K562 (cell line): ENCODE measurements around the gene NEXN. TPM values are rescaled to one million over a fixed set of nuclear protein-coding genes. Genes with fewer than 3 reads are reported as not detected.

Source experiments
- ATAC-seq: fragments of 200-7000 bp; cut with Tn5 transposase; 3 replicates; pipeline ENCODE4 v1.9.1; 2020; ENCODE audit warnings: moderate library complexity
- BruUV-seq: library from RNA; stranded (reverse); fragments of 400-500 nt; replicated peaks from 2 replicates; lab custom pipeline; 2021; lab: Mats Ljungman, UMichigan
- CTCF ChIA-PET: fragments of 300-600 bp; formaldehyde crosslinking; extraction: SDS; loops from one replicate; lab custom pipeline; 2021; ENCODE audit warnings: low intra/inter-chr PET ratio; lab: Yijun Ruan, JAX
- POLR2A ChIA-PET: fragments of 300-600, 350-650 bp; sonication (Branson Sonifier 250); formaldehyde crosslinking; extraction: SDS; loops from one replicate; lab custom pipeline; 2021; ENCODE audit warnings: antibody characterized with exemption, inconsistent platforms; lab: Yijun Ruan, JAX
- DNase-seq, 4 experiments: peaks; one replicate each; pipeline versions ENCODE4 v3.0.0 to v3.0.0-alpha.2; 2011 to 2018; ENCODE audit warnings: low spot score in 3 of 4, mixed read lengths in 3 of 4; ENCODE audit errors: extremely low read depth in 1 of 4
- FAIRE-seq: peaks from 2 replicates; lab custom pipeline; 2011; peaks lifted over from hg19 to GRCh38; lab: Jason Lieb, UNC
- H2AFZ ChIP-seq: 2 replicates; pipeline ENCODE4 v1.6.0; 2011; ENCODE audit warnings: low read depth, low read length, control low read depth, inconsistent platforms
- H3K27ac ChIP-seq: fragments of 200-600 bp; 3 replicates; pipeline ENCODE4 v1.8.0; 2011; ENCODE audit warnings: low read depth, mild to moderate bottlenecking, control low read depth, inconsistent platforms, low read length, moderate library complexity, mixed read lengths; ENCODE audit errors: extremely low read depth
- H3K27me3 ChIP-seq, 2 experiments: fragments of 300-600 bp in 1 of 2; 2 replicates in 1 of 2; 3 replicates in 1 of 2; pipeline versions ENCODE4 v1.6.0 to v1.8.0; 2011; ENCODE audit warnings: inconsistent platforms in 2 of 2, low read length in 2 of 2, mild to moderate bottlenecking in 1 of 2, mixed read lengths in 1 of 2, moderate library complexity in 1 of 2; ENCODE audit not compliant: control insufficient read depth in 2 of 2, insufficient read depth in 2 of 2
- H3K36me3 ChIP-seq: fragments of 300-600 bp; 3 replicates; pipeline ENCODE4 v1.8.0; 2011; ENCODE audit warnings: mild to moderate bottlenecking, low read length, inconsistent platforms; ENCODE audit not compliant: control insufficient read depth, insufficient read depth
- H3K4me1 ChIP-seq, 2 experiments: fragments of 200-600 bp in 1 of 2; replicated peaks in 1 of 2; 2 replicates in 1 of 2; 3 replicates in 1 of 2; pipeline versions ENCODE4 v1.5.1 to v1.8.0; 2011; ENCODE audit warnings: inconsistent platforms in 2 of 2, low read length in 2 of 2, mild to moderate bottlenecking in 1 of 2, mixed read lengths in 1 of 2, moderate library complexity in 1 of 2; ENCODE audit not compliant: control insufficient read depth in 2 of 2, insufficient read depth in 2 of 2
- H3K4me2 ChIP-seq: 2 replicates; pipeline ENCODE4 v1.6.1; 2011; ENCODE audit warnings: low read length, control low read depth, inconsistent platforms, mixed read lengths; ENCODE audit not compliant: insufficient read depth
- H3K4me3 ChIP-seq: fragments of 200-600 bp; sonication (generic), shearing (Covaris generic); 2 replicates; pipeline ENCODE4 v1.5.1; 2016; ENCODE audit warnings: control low read depth, inconsistent platforms
- H3K79me2 ChIP-seq: fragments of 200-600 bp; 3 replicates; pipeline ENCODE4 v1.8.0; 2011; ENCODE audit warnings: low read length, inconsistent platforms; ENCODE audit not compliant: control insufficient read depth, insufficient read depth
- H3K9ac ChIP-seq, 2 experiments: 2 replicates each; pipeline versions ENCODE4 v1.6.0 to v1.6.1; 2011; ENCODE audit warnings: low read depth in 2 of 2, low read length in 2 of 2, control low read depth in 1 of 2, inconsistent platforms in 1 of 2, mild to moderate bottlenecking in 1 of 2, mixed read lengths in 1 of 2; ENCODE audit not compliant: insufficient read depth in 1 of 2
- H3K9me1 ChIP-seq: one replicate; pipeline ENCODE4 v1.6.0; 2011; ENCODE audit warnings: inconsistent platforms, mild to moderate bottlenecking, low read length, moderate library complexity; ENCODE audit not compliant: control insufficient read depth, insufficient read depth
- H3K9me3 ChIP-seq: replicated peaks from 2 replicates; pipeline ENCODE4 v1.5.1; 2011; ENCODE audit warnings: low read depth, low read length, inconsistent platforms; ENCODE audit not compliant: control insufficient read depth, insufficient read depth
- H4K20me1 ChIP-seq: replicated peaks from 2 replicates; pipeline ENCODE4 v1.6.1; 2011; ENCODE audit warnings: low read length, inconsistent platforms, mixed read lengths; ENCODE audit not compliant: control insufficient read depth, insufficient read depth
- CLOCK ChIP-seq: fragments of 250-450 bp; sonication (Bioruptor Pico); IDR thresholded peaks from 2 replicates; pipeline ENCODE4 v1.4.0; 2020; ENCODE audit warnings: mild to moderate bottlenecking, moderate library complexity, borderline replicate concordance
- DLX4 ChIP-seq: fragments of 250-450 bp; sonication (Bioruptor Pico); IDR thresholded peaks from 2 replicates; pipeline ENCODE4 v1.6.1; 2021; ENCODE audit warnings: mild to moderate bottlenecking
- E2F4 ChIP-seq: sonication (generic); formaldehyde crosslinking; IDR thresholded peaks from 2 replicates; pipeline ENCODE4 v1.8.0; 2022; ENCODE audit warnings: mild to moderate bottlenecking, low read depth, missing genetic modification reagents
- EGR1 ChIP-seq: fragments of 450-650 bp; conservative IDR thresholded peaks from 2 replicates; pipeline ENCODE4 v1.6.1; 2017; ENCODE audit warnings: mild to moderate bottlenecking
- FOXP1 ChIP-seq: sonication (generic); formaldehyde crosslinking; IDR thresholded peaks from 2 replicates; pipeline ENCODE4 v1.8.0; 2022; ENCODE audit warnings: mild to moderate bottlenecking, missing genetic modification reagents
- KAT2B ChIP-seq: IDR thresholded peaks from one replicate; pipeline ENCODE4 v1.6.1; 2012; ENCODE audit warnings: low read depth, mild to moderate bottlenecking, control low read depth, inconsistent platforms, low read length, moderate library complexity
- MAFK ChIP-seq: IDR thresholded peaks from 2 replicates; pipeline ENCODE4 v1.6.1; 2011; ENCODE audit warnings: low read length, improper control_type of control experiment
- PKNOX1 ChIP-seq: fragments of 450-650 bp; IDR thresholded peaks from 2 replicates; pipeline ENCODE4 v1.6.1; 2016
- POLR2G ChIP-seq: fragments of 200-400 bp; formaldehyde crosslinking; IDR thresholded peaks from 2 replicates; pipeline ENCODE4 v1.6.1; 2017; ENCODE audit warnings: low read depth, mild to moderate bottlenecking, antibody characterized with exemption, low read length, moderate library complexity
- YY1 ChIP-seq, 3 experiments: IDR thresholded peaks; 2 replicates each; pipeline ENCODE4 v1.6.1; 2011; ENCODE audit warnings: low read length in 2 of 3, mild to moderate bottlenecking in 2 of 3, moderate library complexity in 2 of 3, borderline replicate concordance in 1 of 3, control low read depth in 1 of 3, low read depth in 1 of 3; ENCODE audit not compliant: insufficient read depth in 3 of 3, insufficient replicate concordance in 2 of 3, control insufficient read depth in 1 of 3, insufficient read length in 1 of 3; ENCODE audit errors: extremely low read depth in 1 of 3
- ZBTB17 ChIP-seq: fragments of 450-650 bp; formaldehyde crosslinking; IDR thresholded peaks from 2 replicates; pipeline ENCODE4 v1.4.0; 2020; ENCODE audit warnings: mild to moderate bottlenecking
- ZBTB5 ChIP-seq: fragments of 450-650 bp; IDR thresholded peaks from 2 replicates; pipeline ENCODE4 v1.6.1; 2017; ENCODE audit warnings: antibody characterized with exemption
- ZC3H11A ChIP-seq: IDR thresholded peaks from 2 replicates; pipeline ENCODE4 v1.6.1; 2012; ENCODE audit warnings: low read depth, low read length, improper control_type of control experiment
- ZNF57 ChIP-seq: fragments of 450-650 bp; formaldehyde crosslinking; IDR thresholded peaks from 2 replicates; pipeline ENCODE4 v1.4.0; 2020; ENCODE audit warnings: mild to moderate bottlenecking, moderate library complexity
- WGBS: fragments of 100-300 bp; shearing (Covaris generic); methylation state at CpG from one replicate; pipeline ENCODE4 v1.1.6; 2016; ENCODE audit warnings: low coverage, mixed read lengths; ENCODE audit not compliant: insufficient coverage; ENCODE audit errors: missing lambda C conversion rate; 5-methylcytosine and 5-hydroxymethylcytosine counted together
- in situ Hi-C: fragments of 300-500 bp; cut with MboI; formaldehyde crosslinking; loops from 4 replicates; pipeline ENCODE4 v1.15.0; 2018; ENCODE audit warnings: inconsistent platforms, mixed read lengths
- intact Hi-C: fragments of 100-400 bp; cut with micrococcal nuclease; formaldehyde crosslinking; loops from 2 replicates; pipeline ENCODE4 v1.14.2; 2022
- polyA plus RNA-seq, 8 experiments: library from polyadenylated mRNA; depleted of rRNA in 4 of 8; stranded (reverse) in 5 of 8; unstranded in 3 of 8; fragments of >200 nt; fragmentation: Nextera tagmentation in 2 of 8; fragmentation: Illumina TruSeq in 1 of 8; extraction: Ambion mirVana in 2 of 8; extraction: Trizol in 1 of 8; gene quantifications; 2 replicates each; pipeline versions ENCODE4 v1.2.1 to v1.2.3, GENCODE V29; 2011 to 2014; ENCODE audit warnings: inconsistent platforms in 1 of 8, missing spikeins in 1 of 8
- total RNA-seq, 7 experiments: library from RNA; depleted of rRNA in 6 of 7; stranded (reverse); fragments of >200 nt in 6 of 7; fragmentation: Illumina TruSeq in 2 of 7; extraction: Trizol in 2 of 7; gene quantifications; 2 replicates each; pipeline versions ENCODE4 v1.2.1 to v1.2.3, GENCODE V29; 2011 to 2021; ENCODE audit warnings: low replicate concordance in 1 of 7

Gene NEXN
- total and polyA plus RNA-seq, 9 of the 15 experiments (the other 6 are each of a cell fraction or from before 2014, with no cell fraction given), result 0.18 to 1.8 (median 0.76) TPM

GRCh38 chr1:77859248-77859647 lies 29.2 kb upstream of the NEXN start:
- H3K36me3 ChIP-seq, result no peaks in the 10 kb centered on the region
- FAIRE-seq (no peak), DNase-seq (no peak), ATAC-seq (no peak)
- H3K27ac ChIP-seq, result no peak overlapping the region
- in situ Hi-C loops (no loop called here), intact Hi-C loops (no loop called here)
- H3K9me1 ChIP-seq, result no peaks in the 10 kb centered on the region
- WGBS, result 53% methylated on average over 2 of the region's 2 CpGs
- H3K4me1 ChIP-seq, result no peaks in the 10 kb centered on the region
- H3K79me2 ChIP-seq, result no peaks in the 10 kb centered on the region
- no TSS peak for BruUV-seq
- no peak overlapping the region for H2AFZ ChIP-seq
- no peaks in the 10 kb centered on the region for H4K20me1 ChIP-seq
- no peak overlapping the region for H3K4me3 ChIP-seq
- H3K9ac ChIP-seq, result no peak overlapping the region
- ChIA-PET POLR2A (no interaction called here), CTCF (no interaction called here)
- no peaks in the 10 kb centered on the region for H3K27me3 ChIP-seq
- no peaks in the 10 kb centered on the region for H3K9me3 ChIP-seq
- no peak overlapping the region for H3K4me2 ChIP-seq
- no peak for TF ChIP-seq CLOCK
- TF ChIP-seq EGR1, result no peak
- TF ChIP-seq E2F4 (CRISPR knock-in tag), result no peak
- TF ChIP-seq ZNF57 (CRISPR knock-in tag), result no peak
- no peak for TF ChIP-seq ZBTB17 (CRISPR knock-in tag)
- no peak for TF ChIP-seq YY1 (IDR thresholded peaks at IDR 0.05; ENCODE audit: borderline replicate concordance in 1 of 3, control insufficient read depth in 1 of 3, extremely low read depth in 1 of 3, insufficient read depth in 3 of 3, insufficient read length in 1 of 3, insufficient replicate concordance in 2 of 3, low read depth in 1 of 3, low read length in 2 of 3)
- TF ChIP-seq ZC3H11A, result no peak
- TF ChIP-seq FOXP1 (CRISPR knock-in tag), result no peak
- TF ChIP-seq KAT2B, result no peak
- no peak for TF ChIP-seq POLR2G
- TF ChIP-seq DLX4 (CRISPR knock-in tag), result no peak
- no peak for TF ChIP-seq PKNOX1
- no peak for TF ChIP-seq ZBTB5
- TF ChIP-seq MAFK, result no peak
